ENCODE measurements around the gene PCYT2. TPM values are rescaled to one million over a fixed set of nuclear protein-coding genes. Genes with fewer than 3 reads are reported as not detected.
A peak's percentile ranks its signal among the peaks of the same experiment; 100 is the strongest.

The PCYT2 gene
- total and polyA plus RNA-seq, 7 experiments from 2014 or later: 17.5 to 43.6 (median 27.0) TPM

- no peaks in the 10 kb centered on the region for H3K36me3 ChIP-seq (ENCODE audit: control insufficient read depth in 2 of 3, insufficient read depth in 3 of 3, low read length in 3 of 3)
- H3K27me3 ChIP-seq (ENCODE audit: control insufficient read depth in 2 of 2, insufficient read depth in 2 of 2, low read length in 2 of 2): no peaks in the 10 kb centered on the region
- Mint-ChIP-seq H3K36me3 (no peaks in the 10 kb centered on the region), H3K27ac (no peak overlapping the region), H3K27me3 (peaks cover 0 to 16% (median 0%) of the 10 kb centered on the region in 5 donors), H3K4me3 (no peak overlapping the region), H3K9me3 (no peaks in the 10 kb centered on the region), H3K4me1 (peaks cover 0 to 11% (median 4%) of the 10 kb centered on the region in 7 donors)
- CTCF ChIA-PET: interaction anchor here (3.5 kb wide), 1 partner anchor 69 kb away, joined by 14 read pairs; the partner anchor contains the start of gene CENPX
- no peak overlapping the region for H3K4me3 ChIP-seq (ENCODE audit: low read length)
- DNase-seq (no peak), ATAC-seq (no peak)
- intact Hi-C loops (cut with micrococcal nuclease): no loop called here
- POLR2A ChIA-PET: no interaction called here
- H3K27ac ChIP-seq (ENCODE audit: low read depth, low read length): no peak overlapping the region
- no peaks in the 10 kb centered on the region for H3K9me3 ChIP-seq (ENCODE audit: control insufficient read depth in 2 of 3, low read length in 3 of 3)
- H3K4me1 ChIP-seq (ENCODE audit: control insufficient read depth in 2 of 2, insufficient read depth in 2 of 2, low read length in 2 of 2): peaks cover 0 to 4% of the 10 kb centered on the region in 2 donors
Measured at GRCh38 chr17:81952792-81953228, 41.6 kb upstream of the PCYT2 start.

- no peak for ATAC-seq
Measured at GRCh38 chr17:81951785-81952684, 40.8 kb upstream of the PCYT2 start.

GRCh38 chr17:81950501-81950900 lies 39.3 kb upstream of the PCYT2 start:
- no peaks in the 10 kb centered on the region for H3K9me3 ChIP-seq (ENCODE audit: control insufficient read depth in 2 of 3, low read length in 3 of 3)
- no peak overlapping the region for H3K27ac ChIP-seq (ENCODE audit: low read depth, low read length)
- Mint-ChIP-seq H3K4me3 (peak overlapping the region in 1 of 10 donors; percentile 14), H3K4me1 (peaks cover 0 to 11% (median 4%) of the 10 kb centered on the region in 7 donors), H3K27me3 (peaks cover 0 to 12% (median 0%) of the 10 kb centered on the region in 5 donors), H3K36me3 (no peaks in the 10 kb centered on the region), H3K27ac (peak overlapping the region in 3 of 9 donors; percentile 20 to 55 (median 26)), H3K9me3 (no peaks in the 10 kb centered on the region)
- H3K4me1 ChIP-seq (ENCODE audit: control insufficient read depth in 2 of 2, insufficient read depth in 2 of 2, low read length in 2 of 2): peaks cover 0 to 4% of the 10 kb centered on the region in 2 donors
- DNase-seq: no peak
- no peaks in the 10 kb centered on the region for H3K36me3 ChIP-seq (ENCODE audit: control insufficient read depth in 2 of 3, insufficient read depth in 3 of 3, low read length in 3 of 3)
- no peaks in the 10 kb centered on the region for H3K27me3 ChIP-seq (ENCODE audit: control insufficient read depth in 2 of 2, insufficient read depth in 2 of 2, low read length in 2 of 2)
- no peak overlapping the region for H3K4me3 ChIP-seq (ENCODE audit: low read length)
- intact Hi-C loops (cut with micrococcal nuclease): no loop called here
- ATAC-seq: no peak
- ChIA-PET POLR2A (interaction anchor here (0.8 kb wide), 1 partner anchor 21 kb away, joined by 3 read pairs; no protein-coding TSS in a partner anchor), CTCF (interaction anchor here (0.9 kb wide), 1 partner anchor 9 kb away, joined by 3 read pairs; no protein-coding TSS in a partner anchor)

More at GRCh38 chr17:81951785-81952684, 40.8 kb upstream of the PCYT2 start:
- H3K27me3 Mint-ChIP-seq: peaks cover 0 to 12% (median 0%) of the 10 kb centered on the region in 5 donors
- ChIA-PET CTCF (interaction anchor here (3.5 kb wide), 1 partner anchor 70 kb away, joined by 14 read pairs; the partner anchor contains the start of gene CENPX), POLR2A (interaction anchor here (0.7 kb wide), 1 partner anchor 230 kb away, joined by 3 read pairs; no protein-coding TSS in a partner anchor)
- H3K27ac ChIP-seq (ENCODE audit: low read depth, low read length): no peak overlapping the region
- no peaks in the 10 kb centered on the region for H3K27me3 ChIP-seq (ENCODE audit: control insufficient read depth in 2 of 2, insufficient read depth in 2 of 2, low read length in 2 of 2)
- no peaks in the 10 kb centered on the region for H3K36me3 Mint-ChIP-seq
- H3K27ac Mint-ChIP-seq: peak overlapping the region in 2 of 9 donors; percentile 17 to 87
- peaks cover 0 to 11% (median 4%) of the 10 kb centered on the region in 7 donors for H3K4me1 Mint-ChIP-seq
- H3K9me3 ChIP-seq (ENCODE audit: control insufficient read depth in 2 of 3, low read length in 3 of 3): no peaks in the 10 kb centered on the region
- peaks cover 0 to 4% of the 10 kb centered on the region in 2 donors for H3K4me1 ChIP-seq (ENCODE audit: control insufficient read depth in 2 of 2, insufficient read depth in 2 of 2, low read length in 2 of 2)
- no peaks in the 10 kb centered on the region for H3K36me3 ChIP-seq (ENCODE audit: control insufficient read depth in 2 of 3, insufficient read depth in 3 of 3, low read length in 3 of 3)
- intact Hi-C loops (cut with micrococcal nuclease): no loop called here
- no peaks in the 10 kb centered on the region for H3K9me3 Mint-ChIP-seq
- no peak overlapping the region for H3K4me3 ChIP-seq (ENCODE audit: low read length)
- no peak for DNase-seq
- H3K4me3 Mint-ChIP-seq: no peak overlapping the region

DNA sequence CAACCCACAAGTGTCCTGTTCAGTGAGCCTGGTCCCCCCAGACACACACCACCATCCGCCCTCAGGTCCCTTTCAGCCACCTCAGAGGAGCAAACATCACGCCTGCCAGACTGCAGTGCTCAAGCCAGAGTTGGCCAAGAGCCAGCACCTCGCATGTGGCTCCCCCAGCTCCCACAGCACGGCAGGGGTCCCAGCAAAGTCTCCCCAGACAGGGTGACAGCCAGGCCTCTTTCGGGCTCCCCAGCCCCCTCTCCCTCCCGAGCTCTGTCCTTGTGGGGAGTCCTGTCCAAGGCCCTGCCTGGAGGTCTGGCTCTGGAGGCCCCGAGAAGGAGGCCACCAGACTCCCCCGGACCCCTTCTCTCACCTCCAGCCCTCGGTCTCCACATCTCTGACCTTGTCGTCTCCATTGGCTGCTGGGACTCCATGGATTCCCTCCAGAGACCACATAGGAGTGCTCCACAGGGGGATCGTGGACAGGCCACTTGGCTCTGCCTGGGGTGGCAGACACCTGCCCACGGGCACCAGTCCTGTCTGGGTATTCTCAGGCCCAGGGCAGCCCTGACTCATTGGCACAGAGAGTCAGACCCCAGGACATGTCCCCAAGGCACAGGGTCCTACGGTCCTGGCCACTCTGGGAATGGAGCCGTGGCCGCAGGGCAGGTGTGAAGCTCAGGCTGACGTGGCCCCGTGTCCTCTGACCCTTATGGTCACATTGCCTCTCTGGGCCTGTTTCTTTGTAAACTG lies 37.6 kb upstream of the PCYT2 start:
- no peak overlapping the region for H3K27ac ChIP-seq (ENCODE audit: low read depth, low read length)
- ChIA-PET POLR2A (no interaction called here), CTCF (interaction anchor here (2.5 kb wide), 1 partner anchor 11 kb away, joined by 10 read pairs; no protein-coding TSS in a partner anchor)
- Mint-ChIP-seq H3K4me1 (peaks cover 0 to 11% (median 4%) of the 10 kb centered on the region in 7 donors), H3K27ac (no peak overlapping the region), H3K36me3 (no peaks in the 10 kb centered on the region), H3K4me3 (no peak overlapping the region), H3K27me3 (peaks cover 0 to 12% (median 0%) of the 10 kb centered on the region in 5 donors), H3K9me3 (no peaks in the 10 kb centered on the region)
- no peak for ATAC-seq
- intact Hi-C loops (cut with micrococcal nuclease): no loop called here
- H3K9me3 ChIP-seq (ENCODE audit: control insufficient read depth in 2 of 3, low read length in 3 of 3): no peaks in the 10 kb centered on the region
- no peak for DNase-seq
- no peaks in the 10 kb centered on the region for H3K36me3 ChIP-seq (ENCODE audit: control insufficient read depth in 2 of 3, insufficient read depth in 3 of 3, low read length in 3 of 3)
- H3K4me3 ChIP-seq (ENCODE audit: low read length): no peak overlapping the region
- H3K27me3 ChIP-seq (ENCODE audit: control insufficient read depth in 2 of 2, insufficient read depth in 2 of 2, low read length in 2 of 2): no peaks in the 10 kb centered on the region
- peaks cover 0 to 4% of the 10 kb centered on the region in 2 donors for H3K4me1 ChIP-seq (ENCODE audit: control insufficient read depth in 2 of 2, insufficient read depth in 2 of 2, low read length in 2 of 2)

- no peaks in the 10 kb centered on the region for H3K36me3 ChIP-seq (ENCODE audit: control insufficient read depth in 2 of 3, insufficient read depth in 3 of 3, low read length in 3 of 3)
- no peaks in the 10 kb centered on the region for H3K9me3 ChIP-seq (ENCODE audit: control insufficient read depth in 2 of 3, low read length in 3 of 3)
- no peaks in the 10 kb centered on the region for H3K4me1 ChIP-seq (ENCODE audit: control insufficient read depth in 2 of 2, insufficient read depth in 2 of 2, low read length in 2 of 2)
- H3K9me3 Mint-ChIP-seq: no peaks in the 10 kb centered on the region
- no peak within 1 kb of the TSS for H3K27ac Mint-ChIP-seq
- ChIA-PET CTCF (no interaction called here), POLR2A (interaction anchor here (0.7 kb wide), 1 partner anchor 584 kb away, joined by 3 read pairs; no protein-coding TSS in a partner anchor)
- peaks cover 0 to 11% (median 4%) of the 10 kb centered on the region in 7 donors for H3K4me1 Mint-ChIP-seq
- peaks cover 0 to 12% (median 0%) of the 10 kb centered on the region in 5 donors for H3K27me3 Mint-ChIP-seq
- no peak for DNase-seq
- no peaks in the 10 kb centered on the region for H3K27me3 ChIP-seq (ENCODE audit: control insufficient read depth in 2 of 2, insufficient read depth in 2 of 2, low read length in 2 of 2)
- ATAC-seq: no peak
- no peak within 1 kb of the TSS for H3K4me3 ChIP-seq (ENCODE audit: low read length)
- no peak within 1 kb of the TSS for H3K27ac ChIP-seq (ENCODE audit: low read depth, low read length)
- no peak within 1 kb of the TSS for H3K4me3 Mint-ChIP-seq
- intact Hi-C loops (cut with micrococcal nuclease): no loop called here
- H3K36me3 Mint-ChIP-seq: no peaks in the 10 kb centered on the region
Measured at GRCh38 chr17:81947189-81947588, 36.0 kb upstream of the PCYT2 start, which contains the start of gene MYADML2. Gene MYADML2, minus strand, starts transcription at chr17:81947233. Its CDS starts 5,492 bp downstream, at chr17:81941741.

- Histone ChIP-seq H3K4me1 (ENCODE audit: control insufficient read depth in 2 of 2, insufficient read depth in 2 of 2, low read length in 2 of 2) (no peaks in the 10 kb centered on the region), H3K9me3 (ENCODE audit: control insufficient read depth in 2 of 3, low read length in 3 of 3) (no peaks in the 10 kb centered on the region), H3K27me3 (ENCODE audit: control insufficient read depth in 2 of 2, insufficient read depth in 2 of 2, low read length in 2 of 2) (no peaks in the 10 kb centered on the region), H3K27ac (ENCODE audit: low read depth, low read length) (no peak overlapping the region), H3K4me3 (ENCODE audit: low read length) (no peak overlapping the region), H3K36me3 (ENCODE audit: control insufficient read depth in 2 of 3, insufficient read depth in 3 of 3, low read length in 3 of 3) (no peaks in the 10 kb centered on the region)
- Mint-ChIP-seq H3K4me1 (peaks cover 0 to 2% (median 0%) of the 10 kb centered on the region in 7 donors), H3K9me3 (no peaks in the 10 kb centered on the region), H3K4me3 (no peak overlapping the region), H3K36me3 (no peaks in the 10 kb centered on the region), H3K27ac (no peak overlapping the region), H3K27me3 (peaks cover 0 to 6% (median 0%) of the 10 kb centered on the region in 5 donors)
- intact Hi-C loops (cut with micrococcal nuclease): no loop called here
- DNase-seq (no peak), ATAC-seq (no peak)
- ChIA-PET CTCF (interaction anchor here (2.0 kb wide), 1 partner anchor 15 kb away, joined by 8 read pairs; no protein-coding TSS in a partner anchor), POLR2A (no interaction called here)
Measured at GRCh38 chr17:81944858-81945257, 33.7 kb upstream of the PCYT2 start.
